22Rv1 (cell line): ENCODE data around the gene MGAT5B.

Source experiments
- H3K27ac ChIP-seq: fragments of 450-650 bp; 2 replicates; pipeline ENCODE4 v1.5.1; 2017
- CTCF ChIP-seq: fragments of 450-650 bp; IDR thresholded peaks from 2 replicates; pipeline ENCODE4 v1.5.1; 2017; ENCODE audit warnings: mild to moderate bottlenecking
- ZFX ChIP-seq: fragments of 450-650 bp; IDR thresholded peaks from 2 replicates; pipeline ENCODE4 v1.6.1; 2017; ENCODE audit warnings: antibody characterized with exemption, borderline replicate concordance

Gene MGAT5B, protein sequence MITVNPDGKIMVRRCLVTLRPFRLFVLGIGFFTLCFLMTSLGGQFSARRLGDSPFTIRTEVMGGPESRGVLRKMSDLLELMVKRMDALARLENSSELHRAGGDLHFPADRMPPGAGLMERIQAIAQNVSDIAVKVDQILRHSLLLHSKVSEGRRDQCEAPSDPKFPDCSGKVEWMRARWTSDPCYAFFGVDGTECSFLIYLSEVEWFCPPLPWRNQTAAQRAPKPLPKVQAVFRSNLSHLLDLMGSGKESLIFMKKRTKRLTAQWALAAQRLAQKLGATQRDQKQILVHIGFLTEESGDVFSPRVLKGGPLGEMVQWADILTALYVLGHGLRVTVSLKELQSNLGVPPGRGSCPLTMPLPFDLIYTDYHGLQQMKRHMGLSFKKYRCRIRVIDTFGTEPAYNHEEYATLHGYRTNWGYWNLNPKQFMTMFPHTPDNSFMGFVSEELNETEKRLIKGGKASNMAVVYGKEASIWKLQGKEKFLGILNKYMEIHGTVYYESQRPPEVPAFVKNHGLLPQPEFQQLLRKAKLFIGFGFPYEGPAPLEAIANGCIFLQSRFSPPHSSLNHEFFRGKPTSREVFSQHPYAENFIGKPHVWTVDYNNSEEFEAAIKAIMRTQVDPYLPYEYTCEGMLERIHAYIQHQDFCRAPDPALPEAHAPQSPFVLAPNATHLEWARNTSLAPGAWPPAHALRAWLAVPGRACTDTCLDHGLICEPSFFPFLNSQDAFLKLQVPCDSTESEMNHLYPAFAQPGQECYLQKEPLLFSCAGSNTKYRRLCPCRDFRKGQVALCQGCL

DNA sequence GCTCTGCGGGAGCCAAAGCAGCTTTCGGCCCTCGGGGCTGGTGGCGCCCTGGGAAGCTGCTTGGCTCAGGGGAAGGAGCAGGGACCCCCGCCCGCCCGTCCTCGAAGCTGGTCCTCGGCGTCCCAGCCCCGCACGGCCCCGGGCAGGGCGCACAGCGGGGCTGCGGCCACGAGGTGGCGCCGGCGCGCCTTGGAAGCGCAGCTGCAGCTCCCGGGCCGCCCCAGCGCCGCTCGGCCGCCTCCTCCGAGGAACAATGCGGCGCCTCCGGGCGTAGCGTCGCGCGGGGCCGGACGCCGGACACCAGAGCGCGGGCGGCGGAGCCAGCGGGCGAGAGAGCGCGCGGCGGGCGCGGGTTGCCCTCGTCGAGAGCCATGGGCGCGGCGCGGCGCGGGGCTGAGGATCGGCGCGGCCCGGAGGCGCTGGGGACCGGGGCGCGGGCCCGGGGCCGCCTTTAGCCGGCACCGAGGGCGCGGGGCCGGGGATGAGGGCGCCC is at the start of gene MGAT5B:
Gene MGAT5B (plus strand): TSS at position 229 of the 493 bp plus-strand sequence. CDS start 626 bp downstream, outside the sequence.
- TF ChIP-seq ZFX (no peak), CTCF (peak; percentile 97)
- no peak within 1 kb of the TSS for H3K27ac ChIP-seq

- H3K27ac ChIP-seq = no peak overlapping the region
- TF ChIP-seq CTCF (no peak), ZFX (no peak)
These were observed 48.2 kb upstream of the MGAT5B start for GRCh38 chr17:76820039-76820438.

- no peak for TF ChIP-seq CTCF
- no peak for TF ChIP-seq ZFX
- H3K27ac ChIP-seq = no peak overlapping the region
These were observed 47.6 kb upstream of the MGAT5B start for GRCh38 chr17:76820561-76820960.

DNA sequence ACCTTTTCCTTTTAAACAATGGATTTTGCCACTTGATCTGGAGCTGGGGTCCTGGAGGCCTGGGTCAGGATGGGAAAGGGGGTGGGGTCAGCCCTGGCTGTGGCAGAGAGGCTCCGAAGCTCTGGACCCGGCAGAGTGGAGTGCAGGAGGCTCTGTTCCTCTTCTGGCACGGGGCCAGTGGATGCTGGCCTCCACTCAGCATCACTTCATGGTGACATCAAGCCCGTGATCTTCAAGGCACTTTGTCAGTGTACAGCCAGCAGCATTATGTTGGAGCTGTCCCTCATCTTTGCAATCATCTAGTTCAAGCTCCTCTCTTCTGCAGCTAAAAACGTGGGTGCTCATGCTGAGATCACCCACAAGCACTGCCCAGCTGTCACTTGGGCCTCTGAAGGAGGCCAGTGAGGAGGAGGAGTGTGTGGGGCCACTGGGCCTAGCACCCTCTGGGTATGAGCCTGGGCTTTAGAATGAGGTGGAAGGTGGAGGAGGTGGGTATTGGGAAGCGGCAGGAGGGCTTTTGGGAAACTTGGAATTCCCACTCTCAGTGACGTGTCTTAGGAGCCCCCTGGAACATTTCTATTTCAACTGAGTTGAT is 45.9 kb upstream of the MGAT5B start:
- no peak overlapping the region for H3K27ac ChIP-seq
- no peak for TF ChIP-seq CTCF
- TF ChIP-seq ZFX = no peak

DNA sequence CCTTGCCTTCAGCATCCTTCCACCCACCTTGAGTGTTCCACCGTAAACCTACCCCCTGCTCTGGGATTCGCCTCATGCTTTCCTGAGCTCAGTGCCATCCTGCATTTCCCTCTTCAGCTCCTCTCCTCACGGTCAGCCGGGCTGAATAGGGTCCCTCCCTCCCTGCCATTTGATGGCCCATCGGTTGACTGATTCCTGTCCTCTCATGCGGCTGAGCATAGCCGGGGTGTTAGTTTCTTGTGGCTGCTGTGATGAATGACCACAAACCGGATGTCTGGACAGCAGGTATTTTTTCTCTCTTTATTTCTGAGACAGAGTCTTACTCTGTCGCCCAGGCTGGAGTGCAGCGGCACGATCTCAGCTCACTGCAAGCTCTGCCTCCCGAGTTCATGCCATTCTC is 44.1 kb upstream of the MGAT5B start:
- no peak overlapping the region for H3K27ac ChIP-seq
- no peak for TF ChIP-seq CTCF

DNA sequence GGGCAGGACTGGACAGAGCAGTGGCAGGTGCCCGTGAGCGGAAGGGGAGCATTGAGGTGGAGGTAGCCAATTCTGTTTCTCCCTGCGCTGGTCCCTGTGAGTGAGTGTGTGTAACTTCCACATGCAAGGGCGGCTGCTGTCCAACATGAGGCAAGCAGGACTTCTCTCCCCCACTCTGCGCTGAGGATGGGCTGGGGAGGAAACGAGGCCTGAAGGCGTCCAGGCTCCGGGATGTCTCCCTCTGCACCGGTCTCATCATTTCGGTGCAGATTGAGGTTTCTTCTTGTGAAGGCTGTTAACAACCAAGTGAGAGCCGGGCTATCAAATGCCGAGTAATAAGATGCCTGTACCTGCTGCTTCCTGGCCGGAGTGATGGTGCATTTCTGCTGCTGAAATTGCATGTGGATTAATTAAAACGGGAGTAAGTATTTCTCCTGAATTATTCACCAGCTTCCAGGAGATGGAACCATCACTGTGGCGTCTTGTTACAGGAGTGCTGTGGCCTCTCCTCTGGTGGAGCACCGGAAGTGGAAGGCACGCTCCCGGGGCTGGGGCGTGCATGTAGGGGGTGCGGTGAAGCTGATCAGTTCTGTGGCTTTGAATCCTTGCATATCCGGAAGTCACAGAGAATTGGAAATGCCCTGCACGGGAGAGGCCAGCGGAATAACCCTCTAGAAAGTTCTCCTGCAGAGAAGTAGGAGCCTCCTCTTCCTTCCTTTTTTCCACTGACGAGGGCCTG is 41.7 kb upstream of the MGAT5B start:
- no peak overlapping the region for H3K27ac ChIP-seq
- TF ChIP-seq ZFX (no peak), CTCF (no peak)
